ENCODE results near the gene TIMP2. TPM values are rescaled to one million over a fixed set of nuclear protein-coding genes. Genes with fewer than 3 reads are reported as not detected.

The TIMP2 gene
- total RNA-seq, 1 experiment from 2014 or later, result 29.0 TPM

DNA sequence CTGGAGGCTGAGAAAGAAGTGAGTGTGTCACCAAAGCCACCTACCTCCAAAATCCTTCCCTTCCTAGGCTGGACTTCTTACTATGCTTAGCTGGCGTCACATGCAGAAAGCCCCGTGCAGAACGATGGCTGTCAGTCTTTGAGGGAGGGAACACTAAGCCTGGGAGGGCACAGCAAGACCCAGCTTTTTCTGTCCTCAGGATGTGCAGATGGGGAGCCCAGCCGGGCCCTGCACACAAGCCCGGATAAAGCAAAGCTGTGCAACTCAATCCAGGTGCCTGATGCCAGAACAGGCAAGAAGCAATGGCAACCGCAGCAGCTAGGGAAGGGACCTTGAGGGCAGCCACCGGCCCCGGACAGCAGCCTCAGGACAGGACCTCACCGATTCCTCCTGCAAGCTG, 70.7 kb downstream of the TIMP2 start:
- Histone ChIP-seq H3K56ac (ENCODE audit: insufficient read length, low read depth, low read length) (no peak overlapping the region), H2BK12ac (ENCODE audit: insufficient read length, low read depth, low read length) (no peak overlapping the region), H3K23me2 (ENCODE audit: insufficient read length, low read depth, low read length, poor library complexity, severe bottlenecking) (no peaks in the 10 kb centered on the region), H4K8ac (replicated peaks; ENCODE audit: insufficient read length, low read depth, low read length) (no peak overlapping the region), H3T11ph (ENCODE audit: low read length) (no peak overlapping the region), H2AFZ (ENCODE audit: low read length) (no peak overlapping the region), H2BK5ac (ENCODE audit: insufficient read length, low read length) (no peak overlapping the region), H3K27ac (ENCODE audit: insufficient read length, low read depth, low read length) (no peak overlapping the region), H3K79me1 (ENCODE audit: insufficient read depth, low read depth, low read length, poor library complexity, severe bottlenecking) (no peaks in the 10 kb centered on the region), H3K9me3 (ENCODE audit: control insufficient read depth, low read depth, low read length) (no peaks in the 10 kb centered on the region), H3K4ac (ENCODE audit: low read depth, low read length) (no peak overlapping the region), H3K4me2 (ENCODE audit: insufficient read depth, insufficient read length, low read length) (no peak overlapping the region), H3K79me2 (ENCODE audit: insufficient read depth, low read length) (no peaks in the 10 kb centered on the region), H4K91ac (ENCODE audit: insufficient read length, low read depth, low read length) (no peak overlapping the region), H3K4me1 (ENCODE audit: insufficient read depth, low read length) (no peaks in the 10 kb centered on the region), H3K23ac (ENCODE audit: insufficient read length, low read depth, low read length) (no peak overlapping the region), H2BK20ac (ENCODE audit: low read depth, low read length, poor library complexity, severe bottlenecking) (no peak overlapping the region), H3K9ac (ENCODE audit: extremely low read depth, insufficient read length, low read length) (no peak overlapping the region), H3K27me3 (ENCODE audit: insufficient read depth, low read length) (no peaks in the 10 kb centered on the region), H2BK15ac (ENCODE audit: low read depth, low read length) (no peak overlapping the region), H3K14ac (ENCODE audit: insufficient read depth, low read length) (no peak overlapping the region), H2AK5ac (ENCODE audit: insufficient read length, low read length) (no peak overlapping the region), H4K20me1 (ENCODE audit: control insufficient read depth, insufficient read depth, insufficient read length) (no peaks in the 10 kb centered on the region), H2BK120ac (ENCODE audit: low read depth, low read length, poor library complexity, severe bottlenecking) (no peak overlapping the region), H4K5ac (ENCODE audit: insufficient read length, low read depth, low read length) (no peak overlapping the region), H3K18ac (ENCODE audit: insufficient read length, low read depth, low read length) (no peak overlapping the region)
- Mint-ChIP-seq H3K27ac (no peak overlapping the region), H3K36me3 (ENCODE audit: insufficient read depth in 1 of 3, low read depth in 3 of 3) (peaks cover 0 to 16% (median 0%) of the 10 kb centered on the region in 3 experiments; a peak in 3 of 7 replicates), H3K27me3 (ENCODE audit: low read depth) (no peaks in the 10 kb centered on the region), H3K9me3 (no peaks in the 10 kb centered on the region), H3K4me1 (no peaks in the 10 kb centered on the region), H3K4me3 (no peak overlapping the region)
- DNase-seq, result no peak
- no CpG with 5 or more reads among the region's 9 CpGs for WGBS (ENCODE audit: extremely low coverage, insufficient read length, low lambda C conversion rate)
- TF ChIP-seq, protein P1, sequence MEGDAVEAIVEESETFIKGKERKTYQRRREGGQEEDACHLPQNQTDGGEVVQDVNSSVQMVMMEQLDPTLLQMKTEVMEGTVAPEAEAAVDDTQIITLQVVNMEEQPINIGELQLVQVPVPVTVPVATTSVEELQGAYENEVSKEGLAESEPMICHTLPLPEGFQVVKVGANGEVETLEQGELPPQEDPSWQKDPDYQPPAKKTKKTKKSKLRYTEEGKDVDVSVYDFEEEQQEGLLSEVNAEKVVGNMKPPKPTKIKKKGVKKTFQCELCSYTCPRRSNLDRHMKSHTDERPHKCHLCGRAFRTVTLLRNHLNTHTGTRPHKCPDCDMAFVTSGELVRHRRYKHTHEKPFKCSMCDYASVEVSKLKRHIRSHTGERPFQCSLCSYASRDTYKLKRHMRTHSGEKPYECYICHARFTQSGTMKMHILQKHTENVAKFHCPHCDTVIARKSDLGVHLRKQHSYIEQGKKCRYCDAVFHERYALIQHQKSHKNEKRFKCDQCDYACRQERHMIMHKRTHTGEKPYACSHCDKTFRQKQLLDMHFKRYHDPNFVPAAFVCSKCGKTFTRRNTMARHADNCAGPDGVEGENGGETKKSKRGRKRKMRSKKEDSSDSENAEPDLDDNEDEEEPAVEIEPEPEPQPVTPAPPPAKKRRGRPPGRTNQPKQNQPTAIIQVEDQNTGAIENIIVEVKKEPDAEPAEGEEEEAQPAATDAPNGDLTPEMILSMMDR (conservative IDR thresholded peaks at IDR 0.05), result no peak

Measured in H9 (cell line).